Measurements from ENCODE around the gene RPS6KL1.

The RPS6KL1 gene

GRCh38 chr14:74915426-74915825 is 7.6 kb downstream of the RPS6KL1 start:
- TF ChIP-seq CTCF (conservative IDR thresholded peaks at IDR 0.05; ENCODE audit: low read length) (no peak), EZH2phosphoT487 (IDR thresholded peaks at IDR 0.05; ENCODE audit: borderline replicate concordance) (no peak)
- H3K4me2 ChIP-seq (ENCODE audit: low read depth, low read length, poor library complexity, severe bottlenecking) = no peak overlapping the region
- no peak overlapping the region for H2AFZ ChIP-seq (ENCODE audit: low read length)
- no peak overlapping the region for H3K4me3 ChIP-seq (ENCODE audit: low read length, poor library complexity, severe bottlenecking)
- H3K9ac ChIP-seq (ENCODE audit: low read depth, low read length, poor library complexity, severe bottlenecking) = no peak overlapping the region
- H3K9me3 ChIP-seq (ENCODE audit: insufficient read depth, low read depth, low read length) = no peaks in the 10 kb centered on the region
- H3K27me3 ChIP-seq (ENCODE audit: insufficient read depth, low read length, poor library complexity, severe bottlenecking) = no peaks in the 10 kb centered on the region
- H3K79me2 ChIP-seq (ENCODE audit: insufficient read depth, low read length) = no peaks in the 10 kb centered on the region
- H3K36me3 ChIP-seq (ENCODE audit: insufficient read depth, low read length) = no peaks in the 10 kb centered on the region
- H4K20me1 ChIP-seq (ENCODE audit: insufficient read depth, low read length, poor library complexity, severe bottlenecking) = no peaks in the 10 kb centered on the region
- no peaks in the 10 kb centered on the region for H3F3A ChIP-seq (ENCODE audit: low read depth)
- H3K9me2 ChIP-seq (replicated peaks; ENCODE audit: low read depth, low read length) = no peaks in the 10 kb centered on the region
- H3K4me1 ChIP-seq (ENCODE audit: insufficient read depth, low read length, poor library complexity, severe bottlenecking) = no peaks in the 10 kb centered on the region

- H2AFZ ChIP-seq (ENCODE audit: low read length) = 0 out of 2 replicates have a peak overlapping the region, but pooled peaks have one; percentile 2
- H3K9me2 ChIP-seq (replicated peaks; ENCODE audit: low read depth, low read length) = no peaks in the 10 kb centered on the region
- no peaks in the 10 kb centered on the region for H3K36me3 ChIP-seq (ENCODE audit: insufficient read depth, low read length)
- no peak overlapping the region for H3K4me3 ChIP-seq (ENCODE audit: low read length, poor library complexity, severe bottlenecking)
- H4K20me1 ChIP-seq (ENCODE audit: insufficient read depth, low read length, poor library complexity, severe bottlenecking) = no peaks in the 10 kb centered on the region
- TF ChIP-seq EZH2phosphoT487 (IDR thresholded peaks at IDR 0.05; ENCODE audit: borderline replicate concordance) (no peak), CTCF (conservative IDR thresholded peaks at IDR 0.05; ENCODE audit: low read length) (peak; percentile 79)
- no peaks in the 10 kb centered on the region for H3K79me2 ChIP-seq (ENCODE audit: insufficient read depth, low read length)
- no peaks in the 10 kb centered on the region for H3K4me1 ChIP-seq (ENCODE audit: insufficient read depth, low read length, poor library complexity, severe bottlenecking)
- no peaks in the 10 kb centered on the region for H3K9me3 ChIP-seq (ENCODE audit: insufficient read depth, low read depth, low read length)
- H3K4me2 ChIP-seq (ENCODE audit: low read depth, low read length, poor library complexity, severe bottlenecking) = no peak overlapping the region
- H3K27me3 ChIP-seq (ENCODE audit: insufficient read depth, low read length, poor library complexity, severe bottlenecking) = no peaks in the 10 kb centered on the region
- H3F3A ChIP-seq (ENCODE audit: low read depth) = no peaks in the 10 kb centered on the region
- H3K9ac ChIP-seq (ENCODE audit: low read depth, low read length, poor library complexity, severe bottlenecking) = no peak overlapping the region
These were observed 9.0 kb downstream of the RPS6KL1 start for GRCh38 chr14:74913986-74914573.

- no peak overlapping the region for H3K4me3 ChIP-seq (ENCODE audit: low read length, poor library complexity, severe bottlenecking)
- no peaks in the 10 kb centered on the region for H3K36me3 ChIP-seq (ENCODE audit: insufficient read depth, low read length)
- no peaks in the 10 kb centered on the region for H3K27me3 ChIP-seq (ENCODE audit: insufficient read depth, low read length, poor library complexity, severe bottlenecking)
- H3F3A ChIP-seq (ENCODE audit: low read depth) = no peaks in the 10 kb centered on the region
- no peak for TF ChIP-seq CTCF (conservative IDR thresholded peaks at IDR 0.05; ENCODE audit: low read length)
- TF ChIP-seq EZH2phosphoT487 (IDR thresholded peaks at IDR 0.05; ENCODE audit: borderline replicate concordance) = no peak
- H3K9ac ChIP-seq (ENCODE audit: low read depth, low read length, poor library complexity, severe bottlenecking) = no peak overlapping the region
- no peaks in the 10 kb centered on the region for H3K79me2 ChIP-seq (ENCODE audit: insufficient read depth, low read length)
- no peaks in the 10 kb centered on the region for H3K4me1 ChIP-seq (ENCODE audit: insufficient read depth, low read length, poor library complexity, severe bottlenecking)
- H3K9me3 ChIP-seq (ENCODE audit: insufficient read depth, low read depth, low read length) = no peaks in the 10 kb centered on the region
- no peak overlapping the region for H2AFZ ChIP-seq (ENCODE audit: low read length)
- H3K9me2 ChIP-seq (replicated peaks; ENCODE audit: low read depth, low read length) = no peaks in the 10 kb centered on the region
- H4K20me1 ChIP-seq (ENCODE audit: insufficient read depth, low read length, poor library complexity, severe bottlenecking) = no peaks in the 10 kb centered on the region
- no peak overlapping the region for H3K4me2 ChIP-seq (ENCODE audit: low read depth, low read length, poor library complexity, severe bottlenecking)
These were observed 9.6 kb downstream of the RPS6KL1 start for GRCh38 chr14:74913393-74913910.

Data from Loucy (cell line).